ENCODE results near the gene PPL.
"Not testable (repeated sequence)": the region's sequence is repeated elsewhere in the genome, so short reads cannot be mapped to it uniquely, and the experiment has no call there.

PPL gene

GRCh38 chr16:4908854-4909401 is 28.0 kb downstream of the PPL start:
- no peak for DNase-seq

- DNase-seq = no peak
Observed at GRCh38 chr16:4904942-4905615, 31.9 kb downstream of the PPL start.

GRCh38 chr16:4904108-4904941 is 32.6 kb downstream of the PPL start:
- no peak for DNase-seq

GRCh38 chr16:4902038-4902437 is 34.9 kb downstream of the PPL start:
- no peak for DNase-seq

DNA sequence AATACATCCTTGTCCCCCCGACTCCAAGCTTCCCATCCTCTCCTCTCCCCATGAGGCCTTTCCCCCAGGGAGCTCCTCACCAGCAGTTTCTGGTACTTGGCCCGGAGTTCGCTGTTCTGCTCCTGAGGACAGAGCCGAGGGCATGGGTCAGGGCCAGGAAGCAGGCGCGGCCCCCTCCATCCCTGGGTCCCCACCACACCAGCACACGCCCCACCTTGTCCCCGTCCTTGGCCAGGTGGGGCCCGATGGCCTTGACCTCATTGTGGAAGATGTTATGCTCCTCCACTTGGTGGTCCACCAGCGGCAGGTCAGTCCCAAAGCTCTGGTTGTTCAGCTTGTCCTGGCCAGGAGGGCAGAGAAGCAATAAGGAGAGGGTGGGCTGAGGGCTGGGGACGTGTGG is 36.2 kb downstream of the PPL start:
- no peak for DNase-seq

DNA sequence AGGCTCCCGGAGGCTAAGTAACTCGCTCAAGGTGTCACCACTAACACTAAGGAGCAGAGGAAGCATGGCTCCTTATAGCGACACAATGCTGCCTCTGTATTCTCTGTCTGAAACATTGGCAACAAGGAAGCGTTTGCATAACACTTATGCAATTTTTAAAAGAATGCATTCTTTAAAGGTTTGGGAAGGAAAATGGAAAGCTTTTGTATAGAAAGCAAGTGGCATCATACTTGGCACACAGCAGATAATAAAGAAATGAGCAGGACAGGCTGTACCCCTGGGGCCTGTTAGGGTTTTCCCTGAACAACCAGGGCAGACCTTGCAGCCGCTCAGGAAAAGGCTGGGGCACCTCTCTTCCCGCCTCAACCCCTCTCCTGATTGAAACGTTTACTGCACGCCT is 36.9 kb downstream of the PPL start:
- DNase-seq = no peak

DNA sequence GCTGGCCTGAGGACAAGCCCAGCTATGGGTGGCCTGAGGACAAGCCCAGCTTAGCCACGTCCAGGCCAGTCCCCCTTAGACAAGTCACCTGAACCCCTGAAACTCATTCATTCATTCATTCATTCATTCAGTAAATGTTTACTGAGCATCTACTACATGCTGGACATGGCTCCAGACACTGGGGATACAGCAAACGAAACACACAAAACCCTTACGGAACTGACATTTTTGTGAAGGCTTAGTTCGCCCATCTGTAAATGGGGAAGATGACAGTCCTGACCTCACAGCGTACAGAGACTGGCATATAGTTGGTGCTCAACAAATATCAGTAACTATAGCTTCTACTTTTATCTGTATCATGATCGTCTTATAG is 37.5 kb downstream of the PPL start:
- no peak for DNase-seq

- DNase-seq = no peak
Observed at GRCh38 chr16:4898811-4899473, 38.0 kb downstream of the PPL start.

GRCh38 chr16:4897328-4897727 is 39.6 kb downstream of the PPL start:
- no peak for DNase-seq

DNA sequence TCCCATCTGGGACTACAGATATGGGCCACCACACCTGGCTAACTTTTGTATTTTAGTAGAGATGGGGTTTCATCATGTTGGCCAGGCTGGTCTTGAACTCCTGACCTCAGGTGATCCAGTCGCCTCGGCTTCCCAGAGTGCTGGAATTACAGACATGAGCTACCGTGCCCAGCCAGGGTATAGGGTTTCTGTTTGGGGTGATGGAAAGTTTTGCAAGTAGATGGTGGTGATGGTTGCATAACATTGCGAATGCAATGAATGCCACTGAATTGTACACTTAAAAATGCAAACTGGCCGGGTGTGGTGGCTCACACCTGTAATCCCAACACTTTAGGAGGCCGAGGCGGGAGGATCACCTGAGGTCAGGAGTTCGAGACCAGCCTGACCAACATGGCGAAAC is 40.2 kb downstream of the PPL start:
- not testable (repeated sequence) for DNase-seq

DNA sequence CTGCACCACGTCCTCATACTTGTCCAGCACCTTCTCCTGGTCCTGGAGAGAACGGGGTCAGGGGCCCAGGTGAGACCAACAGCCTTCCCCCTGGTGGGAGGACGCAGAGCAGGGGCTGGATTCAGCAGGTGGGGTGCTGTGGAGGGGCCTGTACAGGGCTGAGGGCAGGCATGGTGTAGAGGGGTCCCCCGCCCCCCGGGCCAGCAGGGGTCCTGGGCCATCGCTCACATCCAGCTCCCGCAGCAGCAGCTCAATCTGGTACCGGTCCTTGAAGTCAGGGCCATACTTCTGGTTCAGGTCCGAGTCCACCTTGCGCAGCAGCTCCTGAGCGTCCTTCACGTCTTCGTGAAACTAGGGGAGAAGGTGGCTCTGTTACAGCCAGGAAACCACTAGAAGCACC is 41.6 kb downstream of the PPL start:
- no peak for DNase-seq

DNA sequence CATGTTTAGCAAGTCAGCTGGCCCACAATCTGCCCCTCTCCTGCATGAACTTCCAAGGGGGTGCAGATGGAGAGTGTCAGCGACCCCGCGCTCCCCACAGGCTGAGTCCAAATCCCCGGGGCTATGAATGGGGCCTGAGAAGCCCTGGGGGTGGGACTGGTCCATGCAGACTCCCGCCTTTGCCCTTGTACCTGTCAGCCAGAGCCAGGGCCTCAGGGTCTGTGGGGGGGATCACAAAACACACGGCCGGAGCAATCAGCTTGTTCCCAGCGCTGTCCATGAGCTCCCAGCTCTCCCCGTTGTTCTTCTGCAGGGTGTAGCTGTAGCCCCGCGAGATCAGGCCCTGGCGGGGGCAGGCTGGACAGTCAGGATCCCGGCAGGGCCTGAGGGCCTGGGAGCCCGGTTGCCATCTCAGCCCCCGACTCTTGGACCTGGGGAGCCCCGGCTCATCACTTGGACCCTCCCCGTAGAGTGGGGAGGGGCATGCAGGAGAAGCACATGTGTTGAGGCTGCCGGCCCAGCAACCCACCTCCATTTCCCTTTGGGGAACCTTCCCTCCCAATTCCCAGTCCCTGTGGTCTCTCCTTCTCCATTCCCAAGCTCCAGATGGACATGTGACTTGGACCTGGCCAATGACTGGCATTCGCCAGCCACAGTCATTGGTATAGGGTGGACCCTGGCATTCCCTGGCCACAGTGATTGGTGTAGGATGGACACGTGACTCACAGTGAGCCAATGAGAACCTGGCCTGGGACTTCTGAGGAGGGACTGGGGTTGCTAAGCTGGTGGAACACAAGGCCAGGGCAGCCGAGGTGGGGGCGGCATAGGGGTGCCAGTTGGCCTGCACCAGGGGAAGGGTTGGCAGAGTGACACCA is 42.4 kb downstream of the PPL start:
- no peak for DNase-seq

GRCh38 chr16:4893103-4893862 is 43.7 kb downstream of the PPL start:
- no peak for DNase-seq

GRCh38 chr16:4892361-4893102 is 44.4 kb downstream of the PPL start:
- no peak for DNase-seq

DNA sequence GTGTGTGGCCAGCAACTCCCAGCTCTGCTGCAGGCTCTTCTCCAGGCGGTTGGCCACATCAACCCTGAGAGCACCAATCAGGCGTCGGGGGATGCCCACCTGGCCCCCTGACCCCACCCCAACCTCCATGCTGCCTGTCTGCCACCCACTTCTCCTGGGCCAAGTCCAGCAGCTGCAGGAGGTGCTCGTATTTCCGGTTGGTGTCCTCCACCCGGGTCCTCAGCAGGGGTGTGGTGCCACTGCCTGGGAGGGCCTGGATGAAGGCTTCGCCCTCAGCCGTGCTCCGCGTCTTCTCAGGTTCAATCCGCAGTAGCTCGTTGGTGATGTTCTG is 45.1 kb downstream of the PPL start:
- no peak for DNase-seq

DNA sequence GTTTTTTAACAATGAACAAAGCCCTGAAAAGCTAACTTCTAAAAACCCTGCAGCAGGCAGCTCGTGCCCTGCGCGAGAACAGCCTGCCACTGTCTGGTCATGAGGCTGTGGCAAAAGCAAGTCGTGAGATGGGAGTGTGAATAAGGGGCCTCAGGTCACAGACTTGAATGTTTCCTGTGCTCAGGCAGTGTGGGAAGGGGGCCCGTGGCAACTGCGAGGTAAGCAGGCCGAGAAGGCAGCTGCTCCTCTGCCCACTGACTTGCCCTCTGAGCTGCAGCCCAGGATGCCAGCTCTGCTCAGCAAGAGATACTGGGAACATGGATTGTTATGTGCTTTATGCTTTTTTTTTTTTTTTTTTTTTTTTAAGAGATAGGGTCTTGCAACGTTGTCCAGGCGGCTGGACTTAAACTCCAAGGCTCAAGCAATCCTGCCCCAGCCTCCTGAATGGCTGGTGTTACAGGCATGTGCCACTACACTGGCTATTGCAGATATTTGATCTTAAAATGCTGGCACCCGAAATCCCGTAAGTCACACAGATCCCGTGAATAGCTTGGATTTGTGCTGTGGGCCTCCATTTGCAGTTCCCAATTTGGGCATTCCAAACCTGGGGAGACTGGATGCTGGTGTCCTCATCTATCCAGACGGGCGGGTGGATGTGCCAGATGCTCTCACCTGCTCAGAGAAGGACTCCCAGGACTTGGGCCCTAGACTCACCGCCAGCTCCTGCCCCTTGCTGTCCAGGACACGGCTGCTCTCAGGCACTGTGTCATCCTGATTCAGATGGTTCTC is 45.7 kb downstream of the PPL start:
- no peak for DNase-seq

GRCh38 chr16:4890686-4891085 is 46.3 kb downstream of the PPL start:
- no peak for DNase-seq

GRCh38 chr16:4890026-4890425 is 46.9 kb downstream of the PPL start:
- DNase-seq = no peak

GRCh38 chr16:4888428-4889135 is 48.4 kb downstream of the PPL start:
- DNase-seq = no peak

DNA sequence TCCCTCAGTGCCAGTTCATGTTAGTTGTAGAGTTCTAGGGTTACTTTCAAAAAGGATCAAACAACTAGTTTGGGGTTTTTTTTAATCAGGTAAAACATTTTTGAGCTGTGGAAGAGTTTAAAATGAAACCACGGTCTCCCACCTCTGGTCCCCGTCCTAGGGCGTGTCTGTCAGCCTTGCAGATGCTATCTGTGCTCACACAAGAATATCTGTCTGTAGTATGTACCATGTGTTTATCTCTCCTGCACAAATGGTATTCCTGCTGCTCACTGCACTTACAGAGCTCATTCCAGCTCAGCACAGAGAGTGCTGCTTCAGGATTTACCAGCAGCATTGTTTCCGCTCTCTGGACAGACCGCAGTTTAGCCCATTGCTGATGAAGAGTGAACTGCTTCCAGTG is 50.8 kb downstream of the PPL start:
- DNase-seq = no peak

All from NCI-H2029 treated with DMSO at 0.1 percent for 48 hours (cell line).